NCI-H510A (cell line): ENCODE data around the gene ASB3.
"Not testable (repeated sequence)": the region's sequence is repeated elsewhere in the genome, so short reads cannot be mapped to it uniquely, and the experiment has no call there.

Source experiments
- DNase-seq: peaks from one replicate; lab custom pipeline; 2025; lab: John Stamatoyannopoulos, UW

ASB3 gene

GRCh38 chr2:53739032-53739431 is 47.7 kb downstream of the ASB3 start:
- no peak for DNase-seq

- DNase-seq, result no peak
Observed at GRCh38 chr2:53737091-53737490, 49.7 kb downstream of the ASB3 start.

GRCh38 chr2:53729143-53729762 is 57.5 kb downstream of the ASB3 start:
- no peak for DNase-seq

- no peak for DNase-seq
Observed at GRCh38 chr2:53727921-53728320, 58.8 kb downstream of the ASB3 start.

GRCh38 chr2:53725662-53726061 is 61.1 kb downstream of the ASB3 start:
- no peak for DNase-seq

GRCh38 chr2:53724536-53724935 is 62.2 kb downstream of the ASB3 start:
- DNase-seq, result no peak

- not testable (repeated sequence) for DNase-seq
Observed at GRCh38 chr2:53720944-53721343, 65.8 kb downstream of the ASB3 start.

- no peak for DNase-seq
Observed at GRCh38 chr2:53715568-53715967, 71.2 kb downstream of the ASB3 start.

- DNase-seq, result no peak
Observed at GRCh38 chr2:53711271-53711780, 75.4 kb downstream of the ASB3 start.

- no peak for DNase-seq
Observed at GRCh38 chr2:53708988-53709387, 77.8 kb downstream of the ASB3 start.

GRCh38 chr2:53701221-53701620 is 85.5 kb downstream of the ASB3 start:
- DNase-seq, result no peak

- DNase-seq, result no peak
Observed at GRCh38 chr2:53697686-53698085, 89.1 kb downstream of the ASB3 start.

- DNase-seq, result no peak
Observed at GRCh38 chr2:53697092-53697491, 89.7 kb downstream of the ASB3 start.

- no peak for DNase-seq
Observed at GRCh38 chr2:53695575-53695974, 91.2 kb downstream of the ASB3 start.

GRCh38 chr2:53694096-53694771 is 92.5 kb downstream of the ASB3 start:
- no peak for DNase-seq

- DNase-seq, result no peak
Observed at GRCh38 chr2:53690876-53691275, 95.9 kb downstream of the ASB3 start.

- DNase-seq, result no peak
Observed at GRCh38 chr2:53672881-53673522, 113.8 kb downstream of the ASB3 start.

- DNase-seq, result no peak
Observed at GRCh38 chr2:53670331-53670730, 116.4 kb downstream of the ASB3 start.

GRCh38 chr2:53668624-53669026 is 118.1 kb downstream of the ASB3 start:
- DNase-seq, result no peak

- DNase-seq, result not testable (repeated sequence)
Observed at GRCh38 chr2:53667130-53667529, 119.6 kb downstream of the ASB3 start.

GRCh38 chr2:53660886-53661285 is 125.9 kb downstream of the ASB3 start:
- DNase-seq, result no peak

- not testable (repeated sequence) for DNase-seq
Observed at GRCh38 chr2:53658474-53658873, 128.3 kb downstream of the ASB3 start.

GRCh38 chr2:53655256-53655655 is 131.5 kb downstream of the ASB3 start:
- no peak for DNase-seq
